ENCODE results near the gene C6.

DNA sequence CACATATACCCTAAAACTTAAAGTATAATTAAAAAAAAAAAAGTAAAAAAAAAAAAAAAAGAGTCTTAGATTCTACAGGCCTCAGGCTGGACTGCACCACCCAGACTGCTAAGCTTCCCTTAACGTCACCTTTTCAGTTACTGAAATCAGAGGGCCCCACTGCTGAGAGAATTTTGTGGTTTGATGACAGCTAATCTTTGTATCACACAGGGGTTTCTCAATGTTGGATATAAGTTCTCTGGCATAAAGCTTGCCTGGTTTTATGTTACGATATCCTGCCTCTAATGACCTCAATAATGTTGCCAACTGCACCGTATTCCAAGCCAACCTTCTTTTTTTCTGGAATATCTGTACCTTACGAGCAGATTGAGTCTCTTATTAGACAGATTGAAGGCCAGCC lies 43.1 kb upstream of the C6 start:
- TF ChIP-seq, protein P1, sequence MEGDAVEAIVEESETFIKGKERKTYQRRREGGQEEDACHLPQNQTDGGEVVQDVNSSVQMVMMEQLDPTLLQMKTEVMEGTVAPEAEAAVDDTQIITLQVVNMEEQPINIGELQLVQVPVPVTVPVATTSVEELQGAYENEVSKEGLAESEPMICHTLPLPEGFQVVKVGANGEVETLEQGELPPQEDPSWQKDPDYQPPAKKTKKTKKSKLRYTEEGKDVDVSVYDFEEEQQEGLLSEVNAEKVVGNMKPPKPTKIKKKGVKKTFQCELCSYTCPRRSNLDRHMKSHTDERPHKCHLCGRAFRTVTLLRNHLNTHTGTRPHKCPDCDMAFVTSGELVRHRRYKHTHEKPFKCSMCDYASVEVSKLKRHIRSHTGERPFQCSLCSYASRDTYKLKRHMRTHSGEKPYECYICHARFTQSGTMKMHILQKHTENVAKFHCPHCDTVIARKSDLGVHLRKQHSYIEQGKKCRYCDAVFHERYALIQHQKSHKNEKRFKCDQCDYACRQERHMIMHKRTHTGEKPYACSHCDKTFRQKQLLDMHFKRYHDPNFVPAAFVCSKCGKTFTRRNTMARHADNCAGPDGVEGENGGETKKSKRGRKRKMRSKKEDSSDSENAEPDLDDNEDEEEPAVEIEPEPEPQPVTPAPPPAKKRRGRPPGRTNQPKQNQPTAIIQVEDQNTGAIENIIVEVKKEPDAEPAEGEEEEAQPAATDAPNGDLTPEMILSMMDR (IDR thresholded peaks at IDR 0.05), result no peak
- TF ChIP-seq POLR2AphosphoS5 (IDR thresholded peaks at IDR 0.05) (no peak), EP300 (IDR thresholded peaks at IDR 0.05) (no peak)
